ENCODE data around the gene DNAJC7.

DNA sequence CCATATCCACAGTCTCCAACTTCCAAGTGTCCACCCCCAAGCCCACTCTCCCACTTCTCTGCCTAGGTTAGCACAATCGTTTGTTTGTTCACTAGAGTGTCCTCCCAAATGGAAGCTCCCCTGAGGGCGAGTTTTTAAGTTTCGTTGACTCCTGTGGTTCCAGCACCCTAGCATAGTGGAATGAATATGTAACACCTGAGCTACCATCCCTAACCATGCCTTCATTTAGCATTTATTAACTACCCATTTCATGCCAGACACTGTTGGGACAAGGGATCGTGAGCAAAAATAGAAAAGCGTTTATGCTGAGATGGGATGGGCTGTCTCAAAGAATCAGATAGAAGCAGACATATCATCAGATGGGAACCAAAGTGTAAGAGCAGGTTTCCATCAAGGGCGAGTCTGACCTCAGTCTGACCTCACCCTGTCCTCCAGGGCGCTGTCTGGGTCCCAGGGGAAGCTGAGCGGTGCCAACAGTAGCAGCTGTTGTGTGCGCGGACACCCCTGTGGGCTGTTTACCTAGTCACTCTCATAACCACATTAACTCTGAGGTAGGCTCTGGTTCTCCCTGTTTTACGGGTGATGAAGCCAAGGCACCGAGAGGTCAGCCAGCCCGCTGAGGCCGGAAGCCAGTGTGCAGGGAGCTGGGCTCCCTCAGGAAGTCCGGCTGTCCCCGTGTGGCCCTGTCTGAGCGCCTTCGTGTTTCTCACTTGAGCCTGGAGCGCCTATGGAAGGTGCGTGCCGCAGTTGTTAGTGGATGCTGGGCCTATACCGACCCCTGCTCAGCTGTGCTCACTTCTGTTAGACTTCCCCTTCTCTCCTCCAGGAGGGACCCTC lies 44.5 kb downstream of the DNAJC7 start:
- TF ChIP-seq, protein P1, sequence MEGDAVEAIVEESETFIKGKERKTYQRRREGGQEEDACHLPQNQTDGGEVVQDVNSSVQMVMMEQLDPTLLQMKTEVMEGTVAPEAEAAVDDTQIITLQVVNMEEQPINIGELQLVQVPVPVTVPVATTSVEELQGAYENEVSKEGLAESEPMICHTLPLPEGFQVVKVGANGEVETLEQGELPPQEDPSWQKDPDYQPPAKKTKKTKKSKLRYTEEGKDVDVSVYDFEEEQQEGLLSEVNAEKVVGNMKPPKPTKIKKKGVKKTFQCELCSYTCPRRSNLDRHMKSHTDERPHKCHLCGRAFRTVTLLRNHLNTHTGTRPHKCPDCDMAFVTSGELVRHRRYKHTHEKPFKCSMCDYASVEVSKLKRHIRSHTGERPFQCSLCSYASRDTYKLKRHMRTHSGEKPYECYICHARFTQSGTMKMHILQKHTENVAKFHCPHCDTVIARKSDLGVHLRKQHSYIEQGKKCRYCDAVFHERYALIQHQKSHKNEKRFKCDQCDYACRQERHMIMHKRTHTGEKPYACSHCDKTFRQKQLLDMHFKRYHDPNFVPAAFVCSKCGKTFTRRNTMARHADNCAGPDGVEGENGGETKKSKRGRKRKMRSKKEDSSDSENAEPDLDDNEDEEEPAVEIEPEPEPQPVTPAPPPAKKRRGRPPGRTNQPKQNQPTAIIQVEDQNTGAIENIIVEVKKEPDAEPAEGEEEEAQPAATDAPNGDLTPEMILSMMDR (IDR thresholded peaks at IDR 0.05; ENCODE audit: insufficient read depth, low read length, poor library complexity, severe bottlenecking), result no peak
- TF ChIP-seq EZH2phosphoT487 (conservative IDR thresholded peaks at IDR 0.05; ENCODE audit: low read length), result no peak
